HEK293T (cell line): ENCODE results near the gene ANXA6.

Experiments
- BHLHE40 ChIP-seq: fragments of 450-650 bp; IDR thresholded peaks from 2 replicates; pipeline ENCODE4 v1.6.1; 2016; ENCODE audit warnings: mild to moderate bottlenecking, moderate library complexity, borderline replicate concordance
- FOXA1 ChIP-seq: fragments of 450-650 bp; IDR thresholded peaks from 2 replicates; pipeline ENCODE4 v1.6.1; 2016; ENCODE audit warnings: mild to moderate bottlenecking
- FOXK2 ChIP-seq: fragments of 450-650 bp; IDR thresholded peaks from 2 replicates; pipeline ENCODE4 v1.6.1; 2016; ENCODE audit warnings: mild to moderate bottlenecking
- FOXM1 ChIP-seq: fragments of 450-650 bp; IDR thresholded peaks from 2 replicates; pipeline ENCODE4 v1.6.1; 2017; ENCODE audit warnings: mild to moderate bottlenecking, borderline replicate concordance
- HDGF ChIP-seq: fragments of 450-650 bp; IDR thresholded peaks from 2 replicates; pipeline ENCODE4 v1.6.1; 2017; ENCODE audit warnings: antibody characterized with exemption, borderline replicate concordance
- LEF1 ChIP-seq: fragments of 450-650 bp; IDR thresholded peaks from 2 replicates; pipeline ENCODE4 v1.6.1; 2017; ENCODE audit warnings: mild to moderate bottlenecking, borderline replicate concordance
- SP1 ChIP-seq: fragments of 450-650 bp; IDR thresholded peaks from 2 replicates; pipeline ENCODE4 v1.6.1; 2017
- SUZ12 ChIP-seq: fragments of 450-650 bp; IDR thresholded peaks from 2 replicates; pipeline ENCODE4 v1.6.1; 2016; ENCODE audit warnings: mild to moderate bottlenecking
- TARDBP ChIP-seq: fragments of 450-650 bp; IDR thresholded peaks from 2 replicates; pipeline ENCODE4 v1.6.1; 2016
- ZNF384 ChIP-seq: fragments of 450-650 bp; IDR thresholded peaks from 2 replicates; pipeline ENCODE4 v1.6.1; 2016
- TF ChIP-seq, protein P1 (sequence below): fragments of 450-650 bp; IDR thresholded peaks from 2 replicates; pipeline ENCODE4 v1.6.1; 2016

DNA sequence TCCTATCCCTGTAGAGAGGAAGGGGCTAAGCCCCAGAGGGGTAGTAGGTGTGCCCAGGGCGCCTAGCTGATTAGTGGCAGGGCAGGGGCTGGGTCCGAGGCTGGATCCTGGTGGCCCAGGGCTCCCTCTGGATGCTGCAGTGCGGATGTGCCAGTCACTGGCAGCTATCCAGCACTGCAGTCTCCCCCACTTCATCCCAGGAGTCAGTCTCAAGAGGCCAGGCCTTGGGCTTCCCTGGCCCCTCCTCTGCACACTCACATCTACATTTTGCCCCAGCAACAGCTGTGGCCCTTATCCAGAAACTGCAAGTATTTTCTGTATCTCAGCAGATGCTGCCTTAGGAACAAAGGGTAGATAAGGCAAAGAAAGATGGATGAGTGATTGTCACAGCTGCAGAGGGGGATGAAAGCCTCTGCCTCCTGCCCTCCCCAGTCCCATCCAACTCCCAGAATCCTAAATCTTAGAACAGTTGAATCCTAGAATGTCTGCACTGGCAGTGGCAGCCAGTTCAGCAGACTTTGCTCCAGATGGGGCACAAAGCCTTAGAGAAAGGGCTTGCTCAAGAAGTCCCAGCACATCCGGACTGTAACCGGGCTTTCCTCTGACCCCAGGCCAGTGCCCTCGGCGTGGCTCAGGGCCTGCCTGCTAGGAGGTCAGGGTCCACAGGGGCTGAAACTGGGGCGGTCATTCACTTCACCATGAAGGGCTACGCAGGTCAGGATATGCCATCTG is 1.6 kb downstream of the ANXA6 start:
- TF ChIP-seq FOXA1 (no peak), HDGF (no peak), SP1 (no peak), SUZ12 (no peak), FOXK2 (no peak), ZNF384 (no peak), TARDBP (no peak), LEF1 (no peak), BHLHE40 (no peak), FOXM1 (no peak)
- TF ChIP-seq, protein P1, sequence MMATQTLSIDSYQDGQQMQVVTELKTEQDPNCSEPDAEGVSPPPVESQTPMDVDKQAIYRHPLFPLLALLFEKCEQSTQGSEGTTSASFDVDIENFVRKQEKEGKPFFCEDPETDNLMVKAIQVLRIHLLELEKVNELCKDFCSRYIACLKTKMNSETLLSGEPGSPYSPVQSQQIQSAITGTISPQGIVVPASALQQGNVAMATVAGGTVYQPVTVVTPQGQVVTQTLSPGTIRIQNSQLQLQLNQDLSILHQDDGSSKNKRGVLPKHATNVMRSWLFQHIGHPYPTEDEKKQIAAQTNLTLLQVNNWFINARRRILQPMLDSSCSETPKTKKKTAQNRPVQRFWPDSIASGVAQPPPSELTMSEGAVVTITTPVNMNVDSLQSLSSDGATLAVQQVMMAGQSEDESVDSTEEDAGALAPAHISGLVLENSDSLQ, result no peak
